GM13977 (cell line): ENCODE data around the gene NTN1.

ENCODE experiments used
- DNase-seq: peaks from one replicate; pipeline ENCODE4 v3.0.0; 2012; ENCODE audit warnings: low spot score
- CTCF ChIP-seq: IDR thresholded peaks from 2 replicates; pipeline ENCODE4 v1.5.1; 2012; ENCODE audit warnings: mild to moderate bottlenecking, control low read depth; ENCODE audit not compliant: insufficient read depth; ENCODE audit errors: extremely low read depth, missing control alignments
- in situ Hi-C: fragments of 300-500 bp; cut with MboI; formaldehyde crosslinking; loops from one replicate; pipeline ENCODE4 v1.12.0; 2022; ENCODE audit warnings: low sequenced_read_pairs, low pct_unique_long_range_greater_than_20kb, mixed read lengths, inconsistent platforms; ENCODE audit not compliant: unreplicated experiment

NTN1 gene

GRCh38 chr17:9158544-9159452, 137.5 kb downstream of the NTN1 start:
- no peak for DNase-seq
- TF ChIP-seq CTCF: no peak
- in situ Hi-C loops: no loop called here

- in situ Hi-C loops: no loop called here
- no peak for DNase-seq
- TF ChIP-seq CTCF: no peak
Observed at GRCh38 chr17:9162275-9162985, 141.1 kb downstream of the NTN1 start.

GRCh38 chr17:9166788-9167187, 145.5 kb downstream of the NTN1 start:
- in situ Hi-C loops: no loop called here
- no peak for TF ChIP-seq CTCF
- DNase-seq: no peak

GRCh38 chr17:9167379-9167778, 146.1 kb downstream of the NTN1 start:
- DNase-seq: no peak
- no peak for TF ChIP-seq CTCF
- in situ Hi-C loops: no loop called here

GRCh38 chr17:9169116-9169515, 147.8 kb downstream of the NTN1 start:
- in situ Hi-C loops: no loop called here
- DNase-seq: no peak
- no peak for TF ChIP-seq CTCF

GRCh38 chr17:9170336-9170735, 149.0 kb downstream of the NTN1 start:
- TF ChIP-seq CTCF: no peak
- no peak for DNase-seq
- in situ Hi-C loops: no loop called here
